Neural cell (in vitro differentiated cells): Measurements from ENCODE around the gene ZBTB44.

Source experiments
- CTCF ChIP-seq: fragments of 450-650 bp; IDR thresholded peaks from 2 replicates; pipeline ENCODE4 v1.5.1; 2014; ENCODE audit warnings: antibody characterized with exemption, mild to moderate bottlenecking, moderate library complexity; ENCODE audit not compliant: poor library complexity, severe bottlenecking
- EP300 ChIP-seq: fragments of 450-650 bp; conservative IDR thresholded peaks from 2 replicates; pipeline ENCODE4 v1.6.1; 2014; ENCODE audit warnings: antibody characterized with exemption, mild to moderate bottlenecking, moderate library complexity; ENCODE audit not compliant: poor library complexity, severe bottlenecking
- EZH2 ChIP-seq: fragments of 200-600, 300-800 bp; shearing (Covaris generic), sonication (generic); IDR thresholded peaks from 2 replicates; pipeline ENCODE4 v1.6.1; 2014; ENCODE audit warnings: antibody characterized with exemption, low read length, borderline replicate concordance, mild to moderate bottlenecking; ENCODE audit not compliant: insufficient read depth, poor library complexity, severe bottlenecking
- POLR2AphosphoS5 ChIP-seq: IDR thresholded peaks from 2 replicates; pipeline ENCODE4 v1.6.1; 2012
- RAD21 ChIP-seq: fragments of 450-650 bp; conservative IDR thresholded peaks from 2 replicates; pipeline ENCODE4 v1.6.1; 2014; ENCODE audit warnings: antibody characterized with exemption, mild to moderate bottlenecking, moderate library complexity
- SMC3 ChIP-seq: fragments of 450-650 bp; conservative IDR thresholded peaks from 2 replicates; pipeline ENCODE4 v1.6.1; 2014; ENCODE audit warnings: antibody characterized with exemption, mild to moderate bottlenecking, moderate library complexity; ENCODE audit not compliant: poor library complexity

GRCh38 chr11:130190371-130190881 is 124.3 kb downstream of the ZBTB44 start:
- TF ChIP-seq CTCF (no peak), EZH2 (no peak), EP300 (no peak), RAD21 (no peak), POLR2AphosphoS5 (no peak), SMC3 (no peak)
